Stimulated activated CD8-positive, alpha-beta memory T cell treated with anti-CD3 and anti-CD28 coated beads, Interleukin-15, amount 100 ng/mL, for 48 hours (primary cell): ENCODE measurements around the gene APBB1.

Source experiments
- DNase-seq, 2 donors: peaks; one replicate each; pipeline ENCODE4 v3.0.0-alpha.2; 2020; ENCODE audit warnings: low read depth in 2 of 2

The APBB1 gene

GRCh38 chr11:6391537-6392134, 27.3 kb downstream of the APBB1 start:
- no peak for DNase-seq

DNA sequence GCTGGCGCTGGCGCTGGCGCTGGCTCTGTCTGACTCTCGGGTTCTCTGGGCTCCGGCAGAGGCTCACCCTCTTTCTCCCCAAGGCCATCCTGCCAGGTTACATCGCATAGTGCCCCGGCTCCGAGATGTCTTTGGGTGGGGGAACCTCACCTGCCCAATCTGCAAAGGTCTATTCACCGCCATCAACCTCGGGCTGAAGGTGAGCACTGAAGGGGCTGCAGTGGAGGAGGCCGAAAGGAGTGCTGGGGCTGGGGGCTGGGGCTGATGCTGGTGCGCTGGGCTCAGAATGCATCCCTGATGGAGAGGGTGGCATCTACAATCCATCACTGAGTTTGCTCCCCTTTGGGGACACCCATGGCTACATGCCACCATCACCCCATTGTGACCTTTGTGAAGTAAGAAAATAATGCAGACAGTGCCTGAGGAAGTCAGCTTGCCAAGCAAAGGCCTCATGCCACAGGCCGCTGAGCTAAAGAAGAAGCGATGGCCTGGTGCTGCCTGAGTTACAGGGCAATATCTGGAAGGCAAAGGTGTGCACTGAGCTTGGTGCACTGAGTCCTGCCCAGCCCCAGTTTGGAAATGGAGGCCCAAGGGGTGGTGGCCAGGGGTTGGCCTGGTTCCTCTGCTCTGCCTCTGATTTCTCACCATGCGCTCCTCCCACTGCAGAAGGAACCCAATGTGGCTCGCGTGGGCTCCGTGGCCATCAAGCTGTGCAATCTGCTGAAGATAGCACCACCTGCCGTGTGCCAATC, 28.0 kb downstream of the APBB1 start:
- no peak for DNase-seq

DNA sequence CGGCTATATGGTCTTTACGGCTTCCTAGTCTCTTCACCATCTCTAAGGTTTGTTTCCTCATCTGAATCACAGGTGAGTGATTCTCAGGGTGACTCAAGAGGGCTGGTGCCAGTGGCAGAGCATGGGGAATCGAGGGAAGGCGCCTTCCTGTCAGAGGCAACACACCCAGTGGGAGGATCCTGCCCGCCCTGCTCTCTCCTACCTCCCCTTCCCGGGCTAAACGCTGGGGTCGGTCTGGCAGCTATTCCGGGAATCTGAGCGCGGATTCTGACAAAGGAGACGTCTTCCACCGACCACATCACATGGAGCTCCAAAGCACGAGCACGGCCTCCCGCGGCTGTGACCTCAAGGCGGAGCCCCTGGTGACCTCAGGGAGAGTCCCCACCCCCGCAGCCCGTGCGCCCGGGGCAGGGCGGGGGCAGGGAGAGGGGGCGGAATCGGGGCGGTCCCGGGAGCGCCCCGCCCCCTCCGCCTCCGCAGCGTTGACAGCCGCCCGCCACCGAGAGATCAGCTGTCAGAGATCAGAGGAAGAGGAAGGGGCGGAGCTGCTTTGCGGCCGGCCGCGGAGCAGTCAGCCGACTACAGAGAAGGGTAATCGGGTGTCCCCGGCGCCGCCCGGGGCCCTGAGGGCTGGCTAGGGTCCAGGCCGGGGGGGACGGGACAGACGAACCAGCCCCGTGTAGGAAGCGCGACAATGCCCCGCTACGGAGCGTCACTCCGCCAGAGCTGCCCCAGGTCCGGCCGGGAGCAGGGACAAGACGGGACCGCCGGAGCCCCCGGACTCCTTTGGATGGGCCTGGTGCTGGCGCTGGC, 28.8 kb downstream of the APBB1 start, which contains the start of gene SMPD1:
TSS of gene SMPD1 (plus strand) at position 570 of the 813 bp plus-strand sequence. CDS start at position 695, 125 bp downstream.
- peak; percentile 89 to 90 for DNase-seq

DNA sequence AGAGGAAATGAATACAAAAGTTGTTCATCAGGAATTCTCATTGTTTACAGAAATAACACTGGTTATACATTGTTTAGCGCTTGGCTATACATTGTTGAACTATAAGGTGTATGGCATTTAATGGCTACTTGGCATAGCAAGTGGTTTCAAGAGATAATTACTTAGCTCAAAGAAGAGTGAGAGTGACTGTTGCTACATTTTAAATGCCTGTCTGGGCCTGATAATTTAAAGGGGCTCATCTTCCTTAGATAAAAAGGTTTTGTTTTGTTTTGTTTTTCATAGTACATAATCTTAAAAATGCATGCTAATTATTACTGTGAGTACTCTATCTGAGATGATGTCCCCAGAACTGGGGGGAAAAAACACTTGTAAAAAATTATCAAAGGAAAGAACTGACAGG, 30.1 kb downstream of the APBB1 start:
- DNase-seq: no peak

GRCh38 chr11:6387811-6388599, 30.9 kb downstream of the APBB1 start:
- DNase-seq: no peak

GRCh38 chr11:6385046-6385777, 33.7 kb downstream of the APBB1 start:
- DNase-seq: no peak

DNA sequence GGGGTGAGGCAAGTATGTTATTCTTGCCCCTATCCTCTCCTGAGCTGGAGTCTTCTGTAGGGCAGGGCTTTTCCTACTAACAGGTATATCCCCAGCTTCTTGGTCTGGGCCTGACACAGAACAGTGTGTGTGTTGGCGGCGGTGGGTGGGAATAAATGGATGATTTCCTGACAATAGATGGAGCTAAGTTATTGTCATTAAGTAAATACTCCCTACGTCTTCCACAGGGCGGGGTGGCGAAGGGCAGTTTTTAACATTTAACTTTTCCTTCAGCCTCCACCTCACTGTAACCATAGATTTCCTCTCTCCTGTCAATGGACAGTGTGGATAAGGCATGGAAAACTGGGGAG, 40.3 kb downstream of the APBB1 start:
- no peak for DNase-seq

DNA sequence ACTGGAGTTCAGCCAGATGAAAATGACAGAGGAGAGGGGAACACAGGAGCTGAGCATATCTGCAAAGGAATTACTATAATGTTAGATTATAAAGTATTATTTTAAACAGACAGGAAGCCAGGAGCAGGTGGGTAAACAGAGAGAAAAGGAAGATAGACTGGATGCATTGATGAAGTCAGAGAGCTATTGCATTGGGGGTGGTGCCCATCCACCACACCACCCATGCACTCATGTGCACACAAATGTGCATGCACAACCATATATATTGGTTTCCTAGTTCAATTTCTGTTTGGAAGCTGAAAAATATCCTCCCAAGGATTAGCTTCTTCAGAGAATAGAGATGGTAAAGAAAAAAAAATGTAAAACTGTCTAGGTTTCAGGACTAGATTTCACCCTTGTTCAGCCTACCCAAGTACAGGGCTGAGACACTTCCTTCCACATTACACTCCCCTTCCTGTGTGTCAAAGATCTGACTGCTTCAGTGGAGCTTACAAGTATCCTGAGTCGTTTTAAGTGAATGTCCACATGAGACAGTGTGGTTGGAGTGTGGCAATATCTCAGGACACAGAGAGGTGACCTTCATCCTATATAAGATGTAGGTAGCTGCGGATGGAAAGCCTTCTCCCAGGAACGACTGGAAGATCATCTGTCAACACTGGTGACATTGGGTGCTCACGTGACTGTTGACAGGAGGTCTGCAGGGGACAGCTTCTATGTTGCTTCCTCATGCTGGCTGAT, 40.8 kb downstream of the APBB1 start:
- DNase-seq: no peak

- no peak for DNase-seq
Measured at GRCh38 chr11:6371825-6372224, 47.1 kb downstream of the APBB1 start.

- no peak for DNase-seq
Measured at GRCh38 chr11:6365659-6366058, 53.2 kb downstream of the APBB1 start.

GRCh38 chr11:6362873-6363678, 55.8 kb downstream of the APBB1 start:
- DNase-seq: peak; percentile 57 to 60

DNA sequence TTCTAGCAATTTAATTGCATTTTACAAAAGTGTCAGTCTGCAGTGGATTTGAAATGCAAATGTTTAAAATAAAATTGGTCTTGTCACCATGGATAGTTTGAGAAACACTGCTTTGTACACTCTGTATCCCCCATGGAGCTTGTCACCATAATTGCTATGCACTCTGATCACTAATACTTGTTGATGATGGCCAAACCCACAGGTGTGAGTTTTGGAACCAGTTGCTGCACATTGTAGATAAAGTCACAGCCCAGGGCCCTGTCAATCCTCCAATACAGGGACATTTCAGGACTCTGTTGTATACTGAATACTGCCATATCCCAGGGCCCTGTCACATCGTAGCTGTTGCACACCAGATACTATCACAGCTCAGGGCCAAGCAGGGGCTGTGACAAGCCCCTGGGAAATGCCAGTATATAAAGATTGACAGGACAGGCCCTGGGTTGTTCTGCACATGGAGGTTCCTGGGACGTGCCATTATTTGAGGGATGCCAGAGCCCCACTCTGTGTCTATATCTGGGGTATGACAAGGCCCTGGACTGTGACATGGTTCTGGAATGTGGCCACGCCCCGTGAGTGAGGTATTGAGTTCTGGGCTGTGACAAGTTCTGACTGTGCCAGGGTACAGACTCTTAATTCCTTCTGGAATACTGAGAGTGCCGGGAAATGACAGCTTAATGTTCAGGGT, 56.6 kb downstream of the APBB1 start:
- no peak for DNase-seq

DNA sequence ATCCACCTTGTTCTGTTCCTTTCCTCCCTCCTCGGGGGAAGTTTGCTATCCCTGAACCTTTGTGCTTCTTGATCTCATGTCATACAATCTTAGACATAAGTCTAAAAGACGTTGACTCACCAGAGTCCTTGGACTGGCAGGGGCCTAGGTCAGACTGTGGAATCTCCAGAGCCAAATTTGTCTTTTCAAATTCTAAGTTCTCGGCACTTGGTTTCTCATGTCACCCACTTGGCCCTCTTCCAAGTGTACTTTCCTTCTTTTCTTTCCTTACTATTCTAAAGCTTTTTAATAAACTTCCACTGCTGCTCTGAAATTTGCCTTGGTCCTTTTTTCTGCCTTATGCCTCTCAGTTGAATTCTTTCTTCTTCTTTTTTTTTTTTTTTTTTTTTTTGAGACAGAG, 58.7 kb downstream of the APBB1 start:
- DNase-seq: no peak

- peak; percentile 44 to 61 for DNase-seq
Measured at GRCh38 chr11:6357222-6357621, 61.7 kb downstream of the APBB1 start.

DNA sequence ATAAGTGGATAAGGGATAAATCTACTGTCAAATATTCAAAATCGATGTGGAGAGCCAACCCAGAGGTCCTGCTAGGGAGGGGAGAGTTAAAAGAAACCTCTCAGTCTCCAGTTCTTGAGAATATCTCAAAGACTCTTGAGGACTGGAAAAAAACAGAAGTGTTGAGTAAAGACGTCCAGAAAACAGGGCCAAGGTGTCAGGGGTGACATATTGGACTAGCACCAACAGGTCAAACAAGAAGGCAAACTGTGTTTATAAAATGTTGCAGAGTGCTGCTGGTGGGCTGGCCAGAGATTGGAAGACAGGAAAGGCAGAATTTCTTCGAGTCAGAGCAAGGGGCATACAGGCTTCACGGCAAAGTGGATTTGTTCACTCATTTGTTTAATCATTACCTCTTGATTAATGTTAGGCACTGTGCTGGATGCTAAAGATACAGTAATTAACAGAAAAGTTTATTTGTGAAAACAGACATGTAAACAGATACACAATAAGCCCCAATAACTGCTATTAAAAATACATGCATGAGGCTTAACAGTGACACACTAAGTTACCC, 62.3 kb downstream of the APBB1 start:
- DNase-seq: no peak

- no peak for DNase-seq
Measured at GRCh38 chr11:6354651-6355485, 64.0 kb downstream of the APBB1 start.

DNA sequence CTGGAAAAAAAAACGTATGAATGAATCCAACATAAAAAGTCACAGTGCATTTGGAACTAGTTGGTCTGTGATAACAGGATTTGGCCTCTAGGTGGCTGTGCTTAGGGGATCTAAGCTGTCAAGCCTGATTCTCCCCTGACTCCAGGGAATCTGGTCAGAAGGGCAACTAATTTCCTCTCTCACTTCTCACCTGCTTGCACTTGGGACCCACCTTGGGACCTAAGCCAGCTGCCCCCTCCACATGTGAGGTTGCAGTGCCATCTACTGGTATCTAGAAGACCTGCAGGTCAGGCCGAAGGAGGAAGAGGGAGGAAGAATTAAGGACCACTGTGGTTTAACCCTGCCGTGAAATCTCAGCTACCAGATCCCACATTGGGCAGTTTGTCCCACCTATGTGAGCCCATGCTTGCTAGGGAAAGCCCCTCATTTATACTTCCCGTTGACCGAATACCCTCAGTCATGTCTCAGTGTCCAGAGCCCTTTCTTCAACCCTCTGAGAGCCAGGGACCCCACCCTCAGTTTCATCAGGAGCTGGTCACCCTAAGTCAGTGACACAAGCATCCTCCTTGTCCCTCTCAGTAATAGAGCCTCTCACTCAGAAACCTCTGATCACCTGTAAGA, 65.4 kb downstream of the APBB1 start:
- peak; percentile 21 to 31 for DNase-seq
